Measurements from ENCODE around the gene SPINK4. TPM values are rescaled to one million over a fixed set of nuclear protein-coding genes. Genes with fewer than 3 reads are reported as not detected.

Gene SPINK4
- total RNA-seq, 1 experiment from 2014 or later: not detected

DNA sequence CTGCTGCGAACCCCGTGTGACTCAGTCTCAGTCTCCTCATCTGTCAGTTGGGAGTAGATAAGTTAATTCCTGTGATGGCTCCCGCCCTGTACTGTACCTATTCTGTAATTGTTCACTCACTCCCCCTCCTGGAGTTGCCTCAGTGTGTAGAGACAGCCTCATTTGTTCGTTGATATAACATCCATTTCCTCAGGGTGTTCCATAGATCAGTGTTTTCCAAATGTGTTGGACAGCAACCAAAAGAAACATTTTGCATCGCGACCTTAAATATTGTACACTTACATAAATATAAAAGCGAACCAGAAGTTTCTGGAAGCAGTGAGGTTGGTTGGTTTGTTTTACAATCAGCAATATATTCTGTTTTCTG is 51.0 kb downstream of the SPINK4 start:
- DNase-seq (ENCODE audit: low read depth): no peak

GRCh38 chr9:33291901-33292300 is 51.9 kb downstream of the SPINK4 start:
- no peak for DNase-seq (ENCODE audit: low read depth)

GRCh38 chr9:33293782-33294181 is 53.8 kb downstream of the SPINK4 start:
- no peak for DNase-seq (ENCODE audit: low read depth)

DNA sequence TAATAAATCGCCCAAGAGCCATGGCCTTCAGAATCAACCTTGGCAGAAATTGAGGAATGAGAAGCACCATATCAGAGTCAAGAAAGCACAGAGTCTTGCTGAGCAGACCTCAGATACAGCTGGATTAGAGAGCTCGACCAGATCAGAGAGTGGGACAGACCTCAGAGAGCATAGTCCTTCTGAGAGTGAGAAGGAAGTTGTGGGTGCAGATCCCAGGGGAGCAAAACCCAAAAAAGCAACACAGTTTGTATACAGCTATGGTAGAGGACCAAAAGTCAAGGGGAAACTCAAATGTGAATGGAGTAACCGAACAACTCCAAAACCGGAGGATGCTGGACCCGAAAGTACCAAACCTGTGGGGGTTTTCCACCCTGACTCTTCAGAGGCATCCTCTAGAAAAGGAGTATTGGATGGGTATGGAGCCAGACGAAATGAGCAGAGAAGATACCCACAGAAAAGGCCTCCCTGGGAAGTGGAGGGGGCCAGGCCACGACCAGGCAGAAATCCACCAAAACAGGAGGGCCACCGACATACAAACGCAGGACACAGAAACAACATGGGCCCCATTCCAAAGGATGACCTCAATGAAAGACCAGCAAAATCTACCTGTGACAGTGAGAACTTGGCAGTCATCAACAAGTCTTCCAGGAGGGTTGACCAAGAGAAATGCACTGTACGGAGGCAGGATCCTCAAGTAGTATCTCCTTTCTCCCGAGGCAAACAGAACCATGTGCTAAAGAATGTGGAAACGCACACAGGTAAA is 54.9 kb downstream of the SPINK4 start:
- DNase-seq (ENCODE audit: low read depth): no peak

GRCh38 chr9:33295571-33295970 is 55.6 kb downstream of the SPINK4 start:
- DNase-seq (ENCODE audit: low read depth): no peak

- DNase-seq (ENCODE audit: low read depth): peak; percentile 66
Observed at GRCh38 chr9:33297432-33297831, 57.5 kb downstream of the SPINK4 start.

Other genes starting within 250 kb of the SPINK4 start
- 39.0 and 43.7 TPM in 2 replicates for gene APTX, start 238.5 kb upstream of the SPINK4 start, total RNA-seq (2014; rRNA removed)
- gene DNAJA1, start 214.9 kb upstream of the SPINK4 start, total RNA-seq (2014; rRNA removed): 179 and 196 TPM in 2 replicates
- gene SMU1, start 163.5 kb upstream of the SPINK4 start, total RNA-seq (2014; rRNA removed): 23.5 and 25.7 TPM in 2 replicates
- 28.8 and 34.8 TPM in 2 replicates for gene B4GALT1, start 72.8 kb upstream of the SPINK4 start, total RNA-seq (2014; rRNA removed)
- gene BAG1, start 24.5 kb downstream of the SPINK4 start, total RNA-seq (2014; rRNA removed): 40.4 and 66.6 TPM in 2 replicates
- 77.4 and 78.9 TPM in 2 replicates for gene CHMP5, start 24.9 kb downstream of the SPINK4 start, total RNA-seq (2014; rRNA removed)
- gene NFX1, start 50.3 kb downstream of the SPINK4 start, total RNA-seq (2014; rRNA removed): 20.2 and 23.4 TPM in 2 replicates
- not detected in 2 replicates for gene AQP7, start 162.4 kb downstream of the SPINK4 start, total RNA-seq (2014; rRNA removed)
- gene AQP3, start 207.4 kb downstream of the SPINK4 start, total RNA-seq (2014; rRNA removed): 16.4 and 40.1 TPM in 2 replicates
- 34.8 and 35.7 TPM in 2 replicates for gene NOL6, start 233.8 kb downstream of the SPINK4 start, total RNA-seq (2014; rRNA removed)

All from LHCN-M2 (cell line).